Measurements from ENCODE around the gene MED15. TPM values are rescaled to one million over a fixed set of nuclear protein-coding genes. Genes with fewer than 3 reads are reported as not detected.

Gene MED15
- total and polyA plus RNA-seq, 2 of the 8 experiments (the other 6 are each of a cell fraction or from before 2014, with no cell fraction given), result 28.3 to 57.1 TPM

GRCh38 chr22:20569059-20570058 lies 61.9 kb downstream of the MED15 start:
- no peaks in the 10 kb centered on the region for H3K79me2 ChIP-seq (ENCODE audit: control insufficient read depth in 1 of 2, insufficient read depth in 2 of 2, low read length in 2 of 2)
- peaks cover 12 to 43% (median 30%) of the 10 kb centered on the region in 4 experiments; a peak in 7 of 8 replicates for H3K36me3 ChIP-seq (ENCODE audit: control insufficient read depth in 2 of 4, insufficient read depth in 4 of 4, low read length in 3 of 4)
- H3K9me3 ChIP-seq (ENCODE audit: insufficient read depth in 2 of 2, low read depth in 1 of 2, low read length in 1 of 2), result no peaks in the 10 kb centered on the region
- POLR2A ChIA-PET (ENCODE audit: partially characterized antibody), result no interaction called here
- no peak overlapping the region for H3K9ac ChIP-seq (replicated peaks in 1 of 4; ENCODE audit: extremely low read depth in 1 of 4, low read depth in 3 of 4, low read length in 3 of 4)
- CTCF ChIA-PET (ENCODE audit: partially characterized antibody), result interaction anchor here (0.8 to 18.2 kb wide), 10 partner anchors 9 to 174 kb away, joined by 3 to 366 read pairs (median 5); no protein-coding TSS in a partner anchor
- H4K20me1 ChIP-seq (replicated peaks in 1 of 2; ENCODE audit: control insufficient read depth in 1 of 2, insufficient read depth in 2 of 2, low read length in 2 of 2), result peaks cover 0 to 15% of the 10 kb centered on the region in 2 experiments
- H2BK12ac ChIP-seq (ENCODE audit: low read depth, low read length), result no peak overlapping the region
- no peak overlapping the region for H3K4ac ChIP-seq (replicated peaks; ENCODE audit: insufficient read length, low read depth, low read length)
- no peak overlapping the region for H4K8ac ChIP-seq (ENCODE audit: extremely low read depth, insufficient read depth, low read length)
- no peak overlapping the region for H3K27ac ChIP-seq (ENCODE audit: low read depth, low read length)
- no peak overlapping the region for H2BK120ac ChIP-seq (replicated peaks; ENCODE audit: low read depth, low read length)
- no peak overlapping the region for H3K14ac ChIP-seq (ENCODE audit: insufficient read length)
- H4K91ac ChIP-seq (replicated peaks; ENCODE audit: insufficient read length, low read length), result no peak overlapping the region
- no peak overlapping the region for H2AK5ac ChIP-seq (ENCODE audit: low read depth, low read length)
- H2BK5ac ChIP-seq (ENCODE audit: low read depth, low read length), result no peak overlapping the region
- H3K4me1 ChIP-seq (replicated peaks in 1 of 4; ENCODE audit: control insufficient read depth in 3 of 4, insufficient read depth in 4 of 4, low read length in 3 of 4), result no peaks in the 10 kb centered on the region
- no peak overlapping the region for H3K23ac ChIP-seq (ENCODE audit: insufficient read length)
- H2BK15ac ChIP-seq (ENCODE audit: low read length), result no peak overlapping the region
- no peak overlapping the region for H2AFZ ChIP-seq (ENCODE audit: low read length)
- H2BK20ac ChIP-seq (ENCODE audit: low read length), result no peak overlapping the region
- H3K18ac ChIP-seq (ENCODE audit: extremely low read depth, low read length), result no peak overlapping the region
- H3K56ac ChIP-seq (replicated peaks; ENCODE audit: insufficient read length, low read depth, low read length), result no peak overlapping the region
- no peak overlapping the region for H4K5ac ChIP-seq (ENCODE audit: insufficient read length, low read depth, low read length)
- H3K79me1 ChIP-seq (ENCODE audit: low read depth, low read length), result no peaks in the 10 kb centered on the region
- H3K4me2 ChIP-seq (ENCODE audit: insufficient read depth in 1 of 2, low read depth in 2 of 2, low read length in 2 of 2), result no peak overlapping the region
- FAIRE-seq, result no peak
- 92% methylated on average over 20 of the region's 20 CpGs; no CpG with 5 or more reads in 1 of the 2 experiments for WGBS, 2 experiments (ENCODE audit: extremely low coverage in 1 of 2, insufficient coverage in 1 of 2, insufficient read length in 1 of 2, insufficient replicate concordance in 2 of 2, low coverage in 1 of 2, low lambda C conversion rate in 2 of 2, missing lambda C conversion rate in 1 of 2)
- H3K23me2 ChIP-seq (ENCODE audit: low read depth, low read length), result no peaks in the 10 kb centered on the region
- no peak overlapping the region for H3K4me3 ChIP-seq (ENCODE audit: extremely low read depth in 1 of 4, insufficient read depth in 2 of 4, low read depth in 3 of 4, low read length in 4 of 4)
- DNase-seq (ENCODE audit: low read depth in 1 of 2, low spot score in 2 of 2), result no peak
- no peaks in the 10 kb centered on the region for H3K27me3 ChIP-seq (replicated peaks in 1 of 4; ENCODE audit: control insufficient read depth in 3 of 4, extremely low read depth in 1 of 4, insufficient read depth in 3 of 4, low read length in 3 of 4)
- TF ChIP-seq EZH2 (IDR thresholded peaks at IDR 0.05; ENCODE audit: low read depth, low read length, severe bottlenecking), result no peak
- TF ChIP-seq SP4 (IDR thresholded peaks at IDR 0.05; ENCODE audit: low read length), result no peak
- TF ChIP-seq JUN (IDR thresholded peaks at IDR 0.05; ENCODE audit: low read depth, low read length), result no peak
- no peak for TF ChIP-seq SIN3A (conservative IDR thresholded peaks at IDR 0.05 in 1 of 2, IDR thresholded peaks at IDR 0.05 in 1 of 2; ENCODE audit: low read depth in 1 of 2, low read length in 2 of 2)
- TF ChIP-seq MAX (IDR thresholded peaks at IDR 0.05), result no peak
- no peak for TF ChIP-seq TBP (IDR thresholded peaks at IDR 0.05; ENCODE audit: low read depth, low read length)
- TF ChIP-seq SP2 (IDR thresholded peaks at IDR 0.05; ENCODE audit: low read length), result no peak
- TF ChIP-seq YY1 (IDR thresholded peaks at IDR 0.05; ENCODE audit: low read depth, low read length), result no peak
- no peak for TF ChIP-seq KDM5A (IDR thresholded peaks at IDR 0.05; ENCODE audit: low read length)
- TF ChIP-seq HDAC2 (IDR thresholded peaks at IDR 0.05; ENCODE audit: borderline replicate concordance in 1 of 2, low read depth in 2 of 2, low read length in 2 of 2), result no peak
- no peak for TF ChIP-seq CHD1 (IDR thresholded peaks at IDR 0.05; ENCODE audit: low read depth, low read length)
- no peak for TF ChIP-seq CEBPB (IDR thresholded peaks at IDR 0.05; ENCODE audit: low read depth, low read length)

All from H1 (cell line).